Endothelial cell of umbilical vein (primary cell): ENCODE results near the gene RBM4B. TPM values are rescaled to one million over a fixed set of nuclear protein-coding genes. Genes with fewer than 3 reads are reported as not detected.

Source experiments
- BruUV-seq: library from RNA; stranded (reverse); fragments of 400-500 nt; replicated peaks from 2 replicates; lab custom pipeline; 2021; lab: Mats Ljungman, UMichigan
- CTCF ChIA-PET: fragments of 300-600, 350-600 bp; sonication (Branson Sonifier 250); formaldehyde crosslinking; loops from one replicate; lab custom pipeline; 2021; ENCODE audit warnings: antibody characterized with exemption, inconsistent platforms; lab: Charles Lee
- POLR2A ChIA-PET: fragments of 300-600, 350-600 bp; sonication (Branson Sonifier 250); formaldehyde crosslinking; loops from one replicate; lab custom pipeline; 2021; ENCODE audit warnings: antibody characterized with exemption, inconsistent platforms; lab: Charles Lee
- DNase-seq: peaks from one replicate; pipeline ENCODE4 v3.0.0-alpha.2; 2011; ENCODE audit warnings: low read depth, low spot score
- FAIRE-seq: peaks from 2 replicates; lab custom pipeline; 2011; peaks lifted over from hg19 to GRCh38; lab: Jason Lieb, UNC
- H2AFZ ChIP-seq: 2 replicates; pipeline ENCODE4 v1.6.0; 2012; ENCODE audit warnings: low read depth, low read length, control low read depth, inconsistent platforms
- H3K27ac ChIP-seq: 2 replicates; pipeline ENCODE4 v1.5.1; 2011; ENCODE audit warnings: low read depth, mild to moderate bottlenecking, control low read depth, low read length, moderate library complexity; ENCODE audit not compliant: insufficient read depth
- H3K27me3 ChIP-seq, 2 experiments: 2 replicates each; pipeline versions ENCODE4 v1.6.0 to v1.6.1; 2011; ENCODE audit warnings: low read length in 2 of 2, mixed read lengths in 1 of 2; ENCODE audit not compliant: control insufficient read depth in 2 of 2, insufficient read depth in 2 of 2
- H3K36me3 ChIP-seq, 2 experiments: 2 replicates in 1 of 2; 3 replicates in 1 of 2; pipeline ENCODE4 v1.5.1; 2011; ENCODE audit warnings: low read length in 2 of 2, mild to moderate bottlenecking in 1 of 2, moderate library complexity in 1 of 2; ENCODE audit not compliant: control insufficient read depth in 2 of 2, insufficient read depth in 2 of 2; ENCODE audit errors: extremely low read depth in 1 of 2
- H3K4me1 ChIP-seq: 3 replicates; pipeline ENCODE4 v1.5.1; 2011; ENCODE audit warnings: mild to moderate bottlenecking, low read length; ENCODE audit not compliant: control insufficient read depth, insufficient read depth; ENCODE audit errors: extremely low read depth
- H3K4me2 ChIP-seq: 2 replicates; pipeline ENCODE4 v1.6.1; 2011; ENCODE audit warnings: low read length, control low read depth, mixed read lengths; ENCODE audit not compliant: insufficient read depth
- H3K4me3 ChIP-seq, 3 experiments: fragments of 200-600 bp in 1 of 3; sonication (generic), shearing (Covaris generic) in 1 of 3; replicated peaks in 1 of 3; 2 replicates each; pipeline ENCODE4 v1.5.1; 2011 to 2016; ENCODE audit warnings: control low read depth in 3 of 3, low read length in 3 of 3, mild to moderate bottlenecking in 2 of 3, inconsistent platforms in 1 of 3, low read depth in 1 of 3, moderate library complexity in 1 of 3; ENCODE audit not compliant: insufficient read depth in 1 of 3
- H3K79me2 ChIP-seq: 2 replicates; pipeline ENCODE4 v1.6.0; 2012; ENCODE audit warnings: low read length, inconsistent platforms; ENCODE audit not compliant: control insufficient read depth, insufficient read depth
- H3K9ac ChIP-seq: replicated peaks from 2 replicates; pipeline ENCODE3; 2011; ENCODE audit warnings: low read length, control low read depth; ENCODE audit not compliant: insufficient read depth; ENCODE audit errors: extremely low read depth
- H3K9me1 ChIP-seq: replicated peaks from 3 replicates; pipeline ENCODE4 v1.6.0; 2011; ENCODE audit warnings: mild to moderate bottlenecking, low read length; ENCODE audit not compliant: control insufficient read depth, insufficient read depth; ENCODE audit errors: extremely low read depth
- H3K9me3 ChIP-seq: replicated peaks from 2 replicates; pipeline ENCODE4 v1.5.1; 2012; ENCODE audit warnings: low read length, inconsistent platforms; ENCODE audit not compliant: control insufficient read depth, insufficient read depth
- H4K20me1 ChIP-seq: replicated peaks from 2 replicates; pipeline ENCODE3; 2011; ENCODE audit warnings: mild to moderate bottlenecking, low read length; ENCODE audit not compliant: control insufficient read depth, insufficient read depth; ENCODE audit errors: extremely low read depth
- EZH2 ChIP-seq: IDR thresholded peaks from 2 replicates; pipeline ENCODE4 v1.6.1; 2012; ENCODE audit warnings: borderline replicate concordance, low read depth, mild to moderate bottlenecking, moderate library complexity, low read length, inconsistent platforms; ENCODE audit not compliant: severe bottlenecking
- FOS ChIP-seq: IDR thresholded peaks from 2 replicates; pipeline ENCODE4 v1.6.1; 2011; ENCODE audit warnings: mild to moderate bottlenecking, low read length, moderate library complexity, borderline replicate concordance; ENCODE audit not compliant: insufficient read depth
- GATA2 ChIP-seq: IDR thresholded peaks from 2 replicates; pipeline ENCODE4 v1.7.0; 2011; ENCODE audit warnings: low read depth, mild to moderate bottlenecking, moderate library complexity, mixed read lengths, low read length; ENCODE audit not compliant: insufficient read length, insufficient read depth
- POLR2A ChIP-seq: IDR thresholded peaks from 2 replicates; pipeline ENCODE4 v1.6.1; 2012; ENCODE audit warnings: low read depth, mild to moderate bottlenecking, control low read depth, low read length
- POLR2AphosphoS5 ChIP-seq: IDR thresholded peaks from 2 replicates; pipeline ENCODE4 v1.6.1; 2012; ENCODE audit warnings: low read depth, mild to moderate bottlenecking, control low read depth, low read length, moderate library complexity; ENCODE audit not compliant: insufficient read depth
- dilution Hi-C: fragments of 300-500 bp; cut with MboI; formaldehyde crosslinking; loops from one replicate; pipeline ENCODE4 v1.15.0; 2019; ENCODE audit warnings: low sequenced_read_pairs; ENCODE audit not compliant: extremely low pct_ligation_motif_present
- intact Hi-C: fragments of 100-400 bp; cut with micrococcal nuclease; formaldehyde crosslinking; loops from one replicate; pipeline ENCODE4 v1.10.0; 2022
- polyA plus RNA-seq, 4 experiments: library from polyadenylated mRNA; depleted of rRNA in 3 of 4; stranded (reverse) in 3 of 4; unstranded in 1 of 4; fragments of >200 nt; gene quantifications; 2 replicates each; pipeline versions ENCODE4 v1.2.1 to v1.2.3, GENCODE V29; 2011 to 2012; ENCODE audit warnings: missing spikeins in 1 of 4
- total RNA-seq: library from RNA; stranded (reverse); gene quantifications from 2 replicates; pipeline ENCODE4 v1.2.3, GENCODE V29; 2021
- TF ChIP-seq, protein P1 (sequence below), 2 donors: IDR thresholded peaks; 1 replicate in 1 of 2; 2 replicates in 1 of 2; pipeline ENCODE4 v1.5.1; 2011; ENCODE audit warnings: low read length in 2 of 2, mild to moderate bottlenecking in 2 of 2, moderate library complexity in 2 of 2, control low read depth in 1 of 2, inconsistent platforms in 1 of 2, low read depth in 1 of 2; ENCODE audit not compliant: insufficient read depth in 1 of 2; ENCODE audit errors: extremely low read depth in 1 of 2

The RBM4B gene
- total and polyA plus RNA-seq, 2 donors (not counting 3 experiments of a cell fraction or from before 2014, with no cell fraction given), result 22.2 to 31.2 TPM

DNA sequence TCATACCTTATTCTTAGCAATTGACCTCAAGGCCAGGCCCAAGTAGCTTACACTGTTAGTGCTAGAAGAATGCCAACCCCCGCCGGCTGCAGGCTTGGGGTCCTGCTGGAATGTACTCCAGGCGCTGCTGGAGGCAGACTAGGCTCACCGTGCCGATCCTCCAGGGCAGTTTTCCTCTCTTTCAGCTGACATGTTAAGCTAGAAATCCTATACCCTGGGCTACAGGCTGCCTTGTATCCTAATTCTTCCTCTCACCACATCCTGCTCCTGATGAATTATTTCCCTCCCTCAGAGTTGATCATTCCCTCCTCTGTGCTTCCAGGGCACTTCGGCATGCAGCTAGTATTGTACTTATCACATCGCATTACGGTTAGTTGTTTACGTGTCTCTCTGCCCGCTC, 48.0 kb upstream of the RBM4B start:
- Histone ChIP-seq H3K9me3 (no peaks in the 10 kb centered on the region), H3K4me1 (peaks cover 4% of the 10 kb centered on the region), H3K27ac (no peak overlapping the region), H3K9ac (no peak overlapping the region), H3K4me3 (no peak overlapping the region), H3K9me1 (no peaks in the 10 kb centered on the region), H3K36me3 (no peaks in the 10 kb centered on the region), H3K4me2 (no peak overlapping the region), H2AFZ (no peak overlapping the region), H4K20me1 (no peaks in the 10 kb centered on the region), H3K27me3 (peaks cover 4 to 8% of the 10 kb centered on the region in 2 experiments), H3K79me2 (no peaks in the 10 kb centered on the region)
- TF ChIP-seq POLR2A (no peak), FOS (peak; percentile 30), GATA2 (peak; percentile 42), POLR2AphosphoS5 (no peak), EZH2 (no peak)
- TF ChIP-seq, protein P1, sequence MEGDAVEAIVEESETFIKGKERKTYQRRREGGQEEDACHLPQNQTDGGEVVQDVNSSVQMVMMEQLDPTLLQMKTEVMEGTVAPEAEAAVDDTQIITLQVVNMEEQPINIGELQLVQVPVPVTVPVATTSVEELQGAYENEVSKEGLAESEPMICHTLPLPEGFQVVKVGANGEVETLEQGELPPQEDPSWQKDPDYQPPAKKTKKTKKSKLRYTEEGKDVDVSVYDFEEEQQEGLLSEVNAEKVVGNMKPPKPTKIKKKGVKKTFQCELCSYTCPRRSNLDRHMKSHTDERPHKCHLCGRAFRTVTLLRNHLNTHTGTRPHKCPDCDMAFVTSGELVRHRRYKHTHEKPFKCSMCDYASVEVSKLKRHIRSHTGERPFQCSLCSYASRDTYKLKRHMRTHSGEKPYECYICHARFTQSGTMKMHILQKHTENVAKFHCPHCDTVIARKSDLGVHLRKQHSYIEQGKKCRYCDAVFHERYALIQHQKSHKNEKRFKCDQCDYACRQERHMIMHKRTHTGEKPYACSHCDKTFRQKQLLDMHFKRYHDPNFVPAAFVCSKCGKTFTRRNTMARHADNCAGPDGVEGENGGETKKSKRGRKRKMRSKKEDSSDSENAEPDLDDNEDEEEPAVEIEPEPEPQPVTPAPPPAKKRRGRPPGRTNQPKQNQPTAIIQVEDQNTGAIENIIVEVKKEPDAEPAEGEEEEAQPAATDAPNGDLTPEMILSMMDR (IDR thresholded peaks at IDR 0.05; ENCODE audit: extremely low read depth in 1 of 2, insufficient read depth in 1 of 2, low read depth in 1 of 2, low read length in 2 of 2), result no peak
- no peak for FAIRE-seq
- no peak for DNase-seq
- POLR2A ChIA-PET, result no interaction called here
- dilution Hi-C loops (no loop called here), intact Hi-C loops (no loop called here)
- BruUV-seq, result no TSS peak
- CTCF ChIA-PET, result interaction anchor here (0.5 to 1.7 kb wide), 6 partner anchors 10 to 172 kb away, joined by 3 to 7 read pairs (median 4); no protein-coding TSS in a partner anchor
